Spleen (tissue), 11 donors: ENCODE data around the gene ATP23. TPM values are rescaled to one million over a fixed set of nuclear protein-coding genes. Genes with fewer than 3 reads are reported as not detected.

Source experiments
- DNase-seq: peaks from one replicate; pipeline ENCODE4 v3.0.0-alpha.2; 2020
- H3K27ac ChIP-seq, 8 donors: fragments of 200-600 bp; sonication (generic) in 7 of 8; 1 replicate in 4 of 8; 2 replicates in 4 of 8; pipeline versions ENCODE4 v1.5.0 to v1.8.0; 2016 to 2021; ENCODE audit warnings: inconsistent platforms in 4 of 8, mild to moderate bottlenecking in 4 of 8, moderate library complexity in 1 of 8
- H3K27me3 ChIP-seq, 7 donors: fragments of 200-600 bp; sonication (generic) in 6 of 7; replicated peaks in 1 of 7; 1 replicate in 4 of 7; 2 replicates in 3 of 7; pipeline versions ENCODE4 v1.5.0 to v1.8.0; 2016 to 2021; ENCODE audit warnings: inconsistent platforms in 3 of 7, mild to moderate bottlenecking in 1 of 7
- H3K36me3 ChIP-seq, 6 donors: fragments of 200-600 bp; sonication (generic) in 5 of 6; 1 replicate in 4 of 6; 2 replicates in 2 of 6; pipeline versions ENCODE4 v1.5.0 to v1.8.0; 2016 to 2021; ENCODE audit warnings: inconsistent platforms in 2 of 6
- H3K4me1 ChIP-seq, 6 donors: fragments of 200-600 bp; sonication (generic) in 5 of 6; 1 replicate in 3 of 6; 2 replicates in 3 of 6; pipeline versions ENCODE4 v1.5.0 to v1.8.0; 2016 to 2021; ENCODE audit warnings: inconsistent platforms in 3 of 6
- H3K4me3 ChIP-seq, 8 donors: fragments of 200-600 bp; sonication (generic) in 7 of 8; 1 replicate in 4 of 8; 2 replicates in 4 of 8; pipeline versions ENCODE4 v1.5.0 to v1.8.0; 2016 to 2021; ENCODE audit warnings: inconsistent platforms in 4 of 8, mild to moderate bottlenecking in 4 of 8, moderate library complexity in 2 of 8
- H3K9me3 ChIP-seq, 8 donors: fragments of 200-600 bp; sonication (generic) in 7 of 8; 1 replicate in 4 of 8; 2 replicates in 4 of 8; pipeline versions ENCODE4 v1.5.0 to v1.8.0; 2016 to 2021; ENCODE audit warnings: inconsistent platforms in 4 of 8
- CTCF ChIP-seq, 11 experiments: fragments of 200-600 bp in 7 of 11; fragments of 450-650 bp in 4 of 11; sonication (generic) in 4 of 11; IDR thresholded peaks in 8 of 11; conservative IDR thresholded peaks in 3 of 11; 1 replicate in 7 of 11; 2 replicates in 4 of 11; pipeline versions ENCODE4 v1.4.0 to v1.8.0; 2016 to 2021; ENCODE audit warnings: antibody characterized with exemption in 11 of 11, inconsistent platforms in 4 of 11, mild to moderate bottlenecking in 1 of 11
- POLR2A ChIP-seq, 3 donors: fragments of 450-650 bp; IDR thresholded peaks; one replicate each; pipeline ENCODE4 v1.5.1; 2017; ENCODE audit warnings: antibody characterized with exemption in 3 of 3, mild to moderate bottlenecking in 1 of 3
- POLR2AphosphoS5 ChIP-seq, 3 donors: sonication (generic); formaldehyde crosslinking; IDR thresholded peaks; one replicate each; pipeline ENCODE4 v1.5.1; 2017; ENCODE audit warnings: antibody characterized with exemption in 3 of 3
- WGBS, 5 donors: extraction: QIAGEN DNeasy Blood & Tissue Kit in 3 of 5; methylation state at CpG; one replicate each; pipeline versions ENCODE4 v1.1.5 to v1.1.7; 2013 to 2018; 5-methylcytosine and 5-hydroxymethylcytosine counted together
- intact Hi-C: fragments of 100-400 bp; cut with DNase I; formaldehyde crosslinking; loops from one replicate; pipeline ENCODE4 v1.15.0; 2023; ENCODE audit warnings: low total_unique reads
- polyA plus RNA-seq, 3 donors: library from polyadenylated mRNA; stranded (reverse); fragments of 200-250 nt; gene quantifications; one replicate each; pipeline ENCODE4 v1.2.1, GENCODE V29; 2013
- total RNA-seq, 7 donors: library from RNA; depleted of rRNA in 3 of 7; stranded (reverse); fragments of >200 nt in 3 of 7; fragmentation: NEBNext Ultra II Directional in 4 of 7; extraction: Animal tissue kit (Norgen Biotek cat#: 25700) in 4 of 7; gene quantifications; one replicate each; pipeline versions ENCODE4 v1.1.0 to v1.2.1, GENCODE V29; 2016 to 2021
- donor health status: healthy with polysubstance abuse.
- donor health status: DM: no; HTN: no; CAD: no; lungs with moderate emphysema.
- donor health status: DM: no; HTN: no; CAD: no.
- donor health status: Bipolar disorder and iron deficiency.
- donor health status: healthy.
- donor health status: DM: no; HTN: no; CAD: no.
- donor health status: DM: yes; HTN: yes; CAD: no.

Gene ATP23
- total and polyA plus RNA-seq, 10 donors: 2.5 to 11.8 (median 5.8) TPM

GRCh38 chr12:57905812-57906475, 35.4 kb upstream of the ATP23 start:
- 71 to 83% (median 80%) methylated on average over 7 of the region's 7 CpGs for WGBS, 5 donors
- Histone ChIP-seq H3K4me1 (peaks cover 2 to 11% (median 10%) of the 10 kb centered on the region in 6 donors), H3K9me3 (no peaks in the 10 kb centered on the region), H3K36me3 (no peaks in the 10 kb centered on the region), H3K27ac (no peak overlapping the region), H3K4me3 (no peak overlapping the region), H3K27me3 (peaks cover 0 to 3% (median 0%) of the 10 kb centered on the region in 7 donors)
- DNase-seq: no peak
- TF ChIP-seq POLR2A (IDR thresholded peaks at IDR 0.05) (no peak), POLR2AphosphoS5 (IDR thresholded peaks at IDR 0.05) (no peak), CTCF (IDR thresholded peaks at IDR 0.05 in 8 of 11, conservative IDR thresholded peaks at IDR 0.05 in 3 of 11) (no peak)
- intact Hi-C loops: loop anchor here (5.0 to 10.0 kb wide), 2 partner anchors 74 to 101 kb away; no protein-coding TSS in a partner anchor

DNA sequence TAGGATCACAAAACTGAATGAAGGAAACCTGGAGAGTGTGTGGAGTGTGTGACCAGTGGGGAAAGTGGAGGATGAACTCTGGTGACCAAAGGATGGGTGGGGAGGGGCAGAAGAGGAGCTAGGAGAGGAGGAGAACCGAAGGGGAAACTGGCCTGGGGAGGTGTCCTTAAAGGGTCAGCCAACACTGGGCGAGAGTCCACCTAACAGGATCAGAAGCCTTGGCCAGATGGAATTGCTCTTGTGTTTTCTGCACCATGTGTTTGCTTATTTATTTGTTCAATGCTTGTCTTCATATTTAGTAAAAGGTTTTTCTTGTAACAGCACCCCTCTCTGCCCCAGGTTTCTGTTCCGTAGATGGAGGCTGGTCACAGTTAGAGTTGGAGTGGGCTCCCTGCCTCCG, 34.5 kb upstream of the ATP23 start:
- H3K4me3 ChIP-seq: no peak overlapping the region
- no peaks in the 10 kb centered on the region for H3K9me3 ChIP-seq
- no peak overlapping the region for H3K27ac ChIP-seq
- intact Hi-C loops: loop anchor here (5.0 to 10.0 kb wide), 2 partner anchors 75 to 102 kb away; no protein-coding TSS in a partner anchor
- H3K36me3 ChIP-seq: no peaks in the 10 kb centered on the region
- H3K4me1 ChIP-seq: peaks cover 2 to 11% (median 10%) of the 10 kb centered on the region in 6 donors
- H3K27me3 ChIP-seq: peaks cover 0 to 3% (median 0%) of the 10 kb centered on the region in 7 donors
- WGBS, 5 donors: 64 to 83% (median 82%) methylated on average over 4 of the region's 4 CpGs
- DNase-seq: no peak
- TF ChIP-seq CTCF (IDR thresholded peaks at IDR 0.05 in 8 of 11, conservative IDR thresholded peaks at IDR 0.05 in 3 of 11) (no peak), POLR2AphosphoS5 (IDR thresholded peaks at IDR 0.05) (no peak), POLR2A (IDR thresholded peaks at IDR 0.05) (no peak)

GRCh38 chr12:57907281-57907680, 34.1 kb upstream of the ATP23 start:
- Histone ChIP-seq H3K36me3 (no peaks in the 10 kb centered on the region), H3K4me1 (peaks cover 2 to 11% (median 10%) of the 10 kb centered on the region in 6 donors), H3K9me3 (no peaks in the 10 kb centered on the region), H3K4me3 (no peak overlapping the region), H3K27me3 (peaks cover 0 to 3% (median 0%) of the 10 kb centered on the region in 7 donors), H3K27ac (no peak overlapping the region)
- intact Hi-C loops: loop anchor here (5.0 to 10.0 kb wide), 2 partner anchors 75 to 102 kb away; no protein-coding TSS in a partner anchor
- DNase-seq: no peak
- WGBS, 5 donors: 47 to 64% (median 55%) methylated on average over 3 of the region's 3 CpGs
- TF ChIP-seq POLR2A (IDR thresholded peaks at IDR 0.05) (no peak), CTCF (IDR thresholded peaks at IDR 0.05 in 8 of 11, conservative IDR thresholded peaks at IDR 0.05 in 3 of 11) (no peak), POLR2AphosphoS5 (IDR thresholded peaks at IDR 0.05) (no peak)

DNA sequence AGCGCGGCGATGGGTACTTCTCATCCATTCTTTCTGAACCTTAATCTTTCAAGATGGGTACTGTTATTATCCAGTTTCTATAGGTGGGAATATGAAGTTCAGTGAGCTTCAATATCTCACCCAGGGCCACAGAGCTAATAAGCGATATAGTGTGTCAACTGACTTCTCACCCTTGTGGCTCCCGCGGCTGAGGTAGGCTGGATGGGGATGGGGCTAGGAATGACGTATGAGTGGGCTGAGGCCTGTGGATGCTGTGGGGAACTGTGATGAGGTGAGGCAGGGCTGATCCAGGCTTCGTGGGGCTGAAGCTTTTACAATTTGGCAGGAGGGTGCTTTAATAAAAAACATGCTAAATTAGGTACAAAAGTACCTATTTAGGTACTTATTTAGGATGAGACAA, 32.9 kb upstream of the ATP23 start:
- Histone ChIP-seq H3K27me3 (peaks cover 0 to 3% (median 0%) of the 10 kb centered on the region in 7 donors), H3K36me3 (no peaks in the 10 kb centered on the region), H3K27ac (no peak overlapping the region), H3K9me3 (no peaks in the 10 kb centered on the region), H3K4me1 (peaks cover 2 to 11% (median 10%) of the 10 kb centered on the region in 6 donors), H3K4me3 (no peak overlapping the region)
- TF ChIP-seq CTCF (IDR thresholded peaks at IDR 0.05 in 8 of 11, conservative IDR thresholded peaks at IDR 0.05 in 3 of 11) (no peak), POLR2AphosphoS5 (IDR thresholded peaks at IDR 0.05) (no peak), POLR2A (IDR thresholded peaks at IDR 0.05) (no peak)
- intact Hi-C loops: loop anchor here (5.0 to 10.0 kb wide), 2 partner anchors 76 to 104 kb away; no protein-coding TSS in a partner anchor
- 76 to 92% (median 91%) methylated on average over 8 of the region's 8 CpGs for WGBS, 5 donors
- DNase-seq: no peak
